Liver (tissue), 9 donors: ENCODE results near the gene CYB561A3. TPM values are rescaled to one million over a fixed set of nuclear protein-coding genes. Genes with fewer than 3 reads are reported as not detected.

Experiments used
- DNase-seq: peaks from one replicate; pipeline ENCODE4 v3.0.0-alpha.2; 2017; ENCODE audit warnings: low spot score
- H3K27ac ChIP-seq, 2 donors: one replicate each; pipeline ENCODE4 v1.7.0; 2013; ENCODE audit warnings: inconsistent platforms in 2 of 2, low read length in 2 of 2, control low read depth in 1 of 2, low read depth in 1 of 2, mild to moderate bottlenecking in 1 of 2
- H3K27me3 ChIP-seq, 4 donors: one replicate each; pipeline versions ENCODE4 v1.6.1 to v1.7.0; 2013; ENCODE audit warnings: low read length in 3 of 4, inconsistent platforms in 1 of 4, mild to moderate bottlenecking in 1 of 4, moderate library complexity in 1 of 4; ENCODE audit not compliant: control insufficient read depth in 4 of 4, insufficient read depth in 4 of 4
- H3K36me3 ChIP-seq, 4 donors: one replicate each; pipeline versions ENCODE4 v1.6.1 to v1.7.0; 2013; ENCODE audit warnings: low read length in 3 of 4, mild to moderate bottlenecking in 3 of 4, low read depth in 1 of 4, moderate library complexity in 1 of 4; ENCODE audit not compliant: control insufficient read depth in 4 of 4, insufficient read depth in 3 of 4
- H3K4me1 ChIP-seq, 4 donors: one replicate each; pipeline versions ENCODE4 v1.6.1 to v1.7.0; 2013; ENCODE audit warnings: low read length in 3 of 4, mild to moderate bottlenecking in 3 of 4, moderate library complexity in 1 of 4; ENCODE audit not compliant: control insufficient read depth in 4 of 4, insufficient read depth in 4 of 4
- H3K4me3 ChIP-seq, 3 donors: one replicate each; pipeline versions ENCODE4 v1.6.1 to v1.7.0; 2013; ENCODE audit warnings: low read length in 3 of 3, control low read depth in 1 of 3, low read depth in 1 of 3, mild to moderate bottlenecking in 1 of 3
- H3K9ac ChIP-seq, 2 donors: one replicate each; pipeline ENCODE4 v1.7.0; 2013; ENCODE audit warnings: low read length in 2 of 2, mild to moderate bottlenecking in 2 of 2, moderate library complexity in 2 of 2, control low read depth in 1 of 2, low read depth in 1 of 2
- H3K9me3 ChIP-seq, 4 donors: one replicate each; pipeline versions ENCODE4 v1.6.1 to v1.7.0; 2013; ENCODE audit warnings: low read length in 3 of 4; ENCODE audit not compliant: control insufficient read depth in 4 of 4
- EGR1 ChIP-seq, 2 donors: IDR thresholded peaks; 2 replicates each; pipeline ENCODE4 v1.6.1; 2016 to 2018; ENCODE audit warnings: antibody characterized with exemption in 2 of 2, low read depth in 2 of 2
- FOXA1 ChIP-seq: IDR thresholded peaks from 2 replicates; pipeline ENCODE4 v1.6.1; 2016; ENCODE audit warnings: antibody characterized with exemption
- FOXA2 ChIP-seq: IDR thresholded peaks from 2 replicates; pipeline ENCODE4 v1.6.1; 2016; ENCODE audit warnings: antibody characterized with exemption
- GABPA ChIP-seq, 2 donors: IDR thresholded peaks in 1 of 2; conservative IDR thresholded peaks in 1 of 2; 2 replicates each; pipeline ENCODE4 v1.6.1; 2016; ENCODE audit warnings: antibody characterized with exemption in 2 of 2, mild to moderate bottlenecking in 1 of 2, moderate library complexity in 1 of 2
- HNF4A ChIP-seq, 2 donors: conservative IDR thresholded peaks; 2 replicates each; pipeline ENCODE4 v1.6.1; 2016; ENCODE audit warnings: antibody characterized with exemption in 2 of 2, mild to moderate bottlenecking in 2 of 2
- HNF4G ChIP-seq: IDR thresholded peaks from 2 replicates; pipeline ENCODE4 v1.6.1; 2016; ENCODE audit warnings: antibody characterized with exemption
- JUND ChIP-seq, 2 donors: IDR thresholded peaks; 2 replicates each; pipeline ENCODE4 v1.6.1; 2016; ENCODE audit warnings: antibody characterized with exemption in 2 of 2
- MAX ChIP-seq: IDR thresholded peaks from 2 replicates; pipeline ENCODE4 v1.6.1; 2016; ENCODE audit warnings: antibody characterized with exemption
- NR2F2 ChIP-seq: IDR thresholded peaks from 2 replicates; pipeline ENCODE4 v1.6.1; 2016; ENCODE audit warnings: antibody characterized with exemption
- REST ChIP-seq: IDR thresholded peaks from 2 replicates; pipeline ENCODE4 v1.6.1; 2016; ENCODE audit warnings: antibody characterized with exemption, mild to moderate bottlenecking
- RXRA ChIP-seq, 2 donors: IDR thresholded peaks; 2 replicates each; pipeline ENCODE4 v1.6.1; 2017 to 2018; ENCODE audit warnings: antibody characterized with exemption in 2 of 2, mild to moderate bottlenecking in 1 of 2
- TAF1 ChIP-seq: conservative IDR thresholded peaks from 2 replicates; pipeline ENCODE4 v1.6.1; 2016; ENCODE audit warnings: antibody characterized with exemption, mild to moderate bottlenecking
- YY1 ChIP-seq: IDR thresholded peaks from 2 replicates; pipeline ENCODE4 v1.6.1; 2016; ENCODE audit warnings: antibody characterized with exemption, mild to moderate bottlenecking
- WGBS: extraction: QIAGEN DNeasy Blood & Tissue Kit; methylation state at CpG from one replicate; pipeline ENCODE4 v1.1.7; 2013; 5-methylcytosine and 5-hydroxymethylcytosine counted together
- polyA plus RNA-seq, 2 donors: library from polyadenylated mRNA; stranded (reverse) in 1 of 2; unstranded in 1 of 2; fragments of 200-250 nt in 1 of 2; fragments of >200 nt in 1 of 2; fragmentation: Nextera tagmentation in 1 of 2; extraction: Ambion mirVana in 1 of 2; gene quantifications; one replicate each; pipeline versions ENCODE4 v1.2.1 to v1.2.3, GENCODE V29; 2013 to 2015
- total RNA-seq, 2 donors: library from RNA; depleted of rRNA; stranded (reverse); fragments of >200 nt; gene quantifications; one replicate each; pipeline ENCODE4 v1.2.3, GENCODE V29; 2014
- TF ChIP-seq, protein P1 (sequence below): fragments of 150-350 bp; IDR thresholded peaks from 2 replicates; pipeline ENCODE4 v1.5.1; 2017; ENCODE audit warnings: improper control_type of control experiment, low read depth, low read length; ENCODE audit not compliant: missing input control
- TF ChIP-seq, protein P2 (sequence below): IDR thresholded peaks from 2 replicates; pipeline ENCODE4 v1.6.1; 2016; ENCODE audit warnings: antibody characterized with exemption
- TF ChIP-seq, protein P3 (sequence below): IDR thresholded peaks from 2 replicates; pipeline ENCODE4 v1.6.1; 2016; ENCODE audit warnings: antibody characterized with exemption
- donor health status: healthy.
- donor health status: healthy.
- donor health status: healthy.
- donor health status: healthy.
- donor health status: healthy.

The CYB561A3 gene
- total and polyA plus RNA-seq, 4 donors: 20.2 to 36.5 (median 28.4) TPM

GRCh38 chr11:61339490-61339878, 22.2 kb downstream of the CYB561A3 start:
- H3K9me3 ChIP-seq: no peaks in the 10 kb centered on the region
- H3K36me3 ChIP-seq: peaks cover 5 to 53% (median 34%) of the 10 kb centered on the region in 4 donors
- no peak for DNase-seq
- peaks cover 2 to 20% (median 15%) of the 10 kb centered on the region in 4 donors for H3K4me1 ChIP-seq
- no peak for TF ChIP-seq TAF1
- no peak for TF ChIP-seq FOXA1
- TF ChIP-seq HNF4A (conservative IDR thresholded peaks at IDR 0.05): no peak
- no peak for TF ChIP-seq REST
- no peak for TF ChIP-seq EGR1 (IDR thresholded peaks at IDR 0.05; ENCODE audit: low read depth in 2 of 2)
- TF ChIP-seq, protein P1, sequence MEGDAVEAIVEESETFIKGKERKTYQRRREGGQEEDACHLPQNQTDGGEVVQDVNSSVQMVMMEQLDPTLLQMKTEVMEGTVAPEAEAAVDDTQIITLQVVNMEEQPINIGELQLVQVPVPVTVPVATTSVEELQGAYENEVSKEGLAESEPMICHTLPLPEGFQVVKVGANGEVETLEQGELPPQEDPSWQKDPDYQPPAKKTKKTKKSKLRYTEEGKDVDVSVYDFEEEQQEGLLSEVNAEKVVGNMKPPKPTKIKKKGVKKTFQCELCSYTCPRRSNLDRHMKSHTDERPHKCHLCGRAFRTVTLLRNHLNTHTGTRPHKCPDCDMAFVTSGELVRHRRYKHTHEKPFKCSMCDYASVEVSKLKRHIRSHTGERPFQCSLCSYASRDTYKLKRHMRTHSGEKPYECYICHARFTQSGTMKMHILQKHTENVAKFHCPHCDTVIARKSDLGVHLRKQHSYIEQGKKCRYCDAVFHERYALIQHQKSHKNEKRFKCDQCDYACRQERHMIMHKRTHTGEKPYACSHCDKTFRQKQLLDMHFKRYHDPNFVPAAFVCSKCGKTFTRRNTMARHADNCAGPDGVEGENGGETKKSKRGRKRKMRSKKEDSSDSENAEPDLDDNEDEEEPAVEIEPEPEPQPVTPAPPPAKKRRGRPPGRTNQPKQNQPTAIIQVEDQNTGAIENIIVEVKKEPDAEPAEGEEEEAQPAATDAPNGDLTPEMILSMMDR: no peak
- TF ChIP-seq, protein P2, sequence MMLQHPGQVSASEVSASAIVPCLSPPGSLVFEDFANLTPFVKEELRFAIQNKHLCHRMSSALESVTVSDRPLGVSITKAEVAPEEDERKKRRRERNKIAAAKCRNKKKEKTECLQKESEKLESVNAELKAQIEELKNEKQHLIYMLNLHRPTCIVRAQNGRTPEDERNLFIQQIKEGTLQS: no peak
- TF ChIP-seq JUND (IDR thresholded peaks at IDR 0.05): no peak
- no peak for TF ChIP-seq HNF4G
- H3K4me3 ChIP-seq: no peak overlapping the region
- WGBS: 84% methylated on average over 4 of the region's 4 CpGs
- no peak overlapping the region for H3K27ac ChIP-seq
- no peak overlapping the region for H3K9ac ChIP-seq
- no peaks in the 10 kb centered on the region for H3K27me3 ChIP-seq

DNA sequence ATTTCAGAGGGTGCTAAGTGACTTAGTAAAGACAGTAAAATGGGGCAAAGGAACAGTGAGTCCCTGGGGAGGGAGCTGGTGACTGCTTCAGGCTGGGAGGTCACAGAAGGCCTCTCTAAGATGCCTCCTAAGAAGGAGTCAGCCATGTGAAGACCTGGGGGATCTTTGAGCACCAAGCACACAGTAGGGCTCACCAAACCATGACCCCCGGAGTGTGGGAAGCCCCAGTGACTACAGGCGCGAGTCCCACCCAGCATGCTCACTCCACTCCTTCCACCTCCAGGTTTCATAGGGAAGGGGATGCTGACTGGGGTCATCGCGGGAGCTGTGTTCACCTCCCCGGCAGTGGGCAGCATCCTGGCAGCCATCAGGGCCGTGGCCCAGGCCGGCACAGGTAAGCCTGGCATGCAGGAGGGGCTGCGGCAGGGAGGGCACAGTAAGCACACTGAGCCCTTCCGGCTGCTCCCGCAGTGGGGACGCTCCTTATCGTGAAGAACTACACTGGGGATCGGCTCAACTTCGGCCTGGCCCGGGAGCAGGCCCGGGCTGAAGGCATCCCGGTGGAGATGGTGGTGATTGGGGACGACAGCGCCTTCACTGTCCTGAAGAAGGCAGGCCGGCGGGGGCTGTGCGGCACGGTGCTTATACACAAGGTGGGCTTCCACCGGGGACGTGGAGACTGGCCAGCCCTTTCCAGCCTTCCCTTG, 22.7 kb downstream of the CYB561A3 start:
- Histone ChIP-seq H3K4me1 (peaks cover 2 to 25% (median 18%) of the 10 kb centered on the region in 4 donors), H3K27ac (no peak overlapping the region), H3K9me3 (no peaks in the 10 kb centered on the region), H3K9ac (no peak overlapping the region), H3K27me3 (no peaks in the 10 kb centered on the region), H3K36me3 (peaks cover 5 to 50% (median 34%) of the 10 kb centered on the region in 4 donors), H3K4me3 (no peak overlapping the region)
- WGBS: 90% methylated on average over 26 of the region's 26 CpGs
- DNase-seq: no peak
- TF ChIP-seq TAF1: no peak
- no peak for TF ChIP-seq RXRA (IDR thresholded peaks at IDR 0.05)
- no peak for TF ChIP-seq HNF4G
- TF ChIP-seq, protein P1: no peak
- TF ChIP-seq, protein P3, sequence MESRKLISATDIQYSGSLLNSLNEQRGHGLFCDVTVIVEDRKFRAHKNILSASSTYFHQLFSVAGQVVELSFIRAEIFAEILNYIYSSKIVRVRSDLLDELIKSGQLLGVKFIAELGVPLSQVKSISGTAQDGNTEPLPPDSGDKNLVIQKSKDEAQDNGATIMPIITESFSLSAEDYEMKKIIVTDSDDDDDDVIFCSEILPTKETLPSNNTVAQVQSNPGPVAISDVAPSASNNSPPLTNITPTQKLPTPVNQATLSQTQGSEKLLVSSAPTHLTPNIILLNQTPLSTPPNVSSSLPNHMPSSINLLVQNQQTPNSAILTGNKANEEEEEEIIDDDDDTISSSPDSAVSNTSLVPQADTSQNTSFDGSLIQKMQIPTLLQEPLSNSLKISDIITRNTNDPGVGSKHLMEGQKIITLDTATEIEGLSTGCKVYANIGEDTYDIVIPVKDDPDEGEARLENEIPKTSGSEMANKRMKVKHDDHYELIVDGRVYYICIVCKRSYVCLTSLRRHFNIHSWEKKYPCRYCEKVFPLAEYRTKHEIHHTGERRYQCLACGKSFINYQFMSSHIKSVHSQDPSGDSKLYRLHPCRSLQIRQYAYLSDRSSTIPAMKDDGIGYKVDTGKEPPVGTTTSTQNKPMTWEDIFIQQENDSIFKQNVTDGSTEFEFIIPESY: no peak
- no peak for TF ChIP-seq FOXA1
- TF ChIP-seq YY1: no peak
- TF ChIP-seq EGR1 (IDR thresholded peaks at IDR 0.05; ENCODE audit: low read depth in 2 of 2): no peak
- no peak for TF ChIP-seq FOXA2
- no peak for TF ChIP-seq JUND (IDR thresholded peaks at IDR 0.05)
- no peak for TF ChIP-seq GABPA (IDR thresholded peaks at IDR 0.05 in 1 of 2, conservative IDR thresholded peaks at IDR 0.05 in 1 of 2)
- TF ChIP-seq, protein P2: no peak
- TF ChIP-seq NR2F2: no peak
- TF ChIP-seq MAX: no peak
- no peak for TF ChIP-seq REST
